Measurements from ENCODE around the gene MTMR12. TPM values are rescaled to one million over a fixed set of nuclear protein-coding genes. Genes with fewer than 3 reads are reported as not detected.

Gene MTMR12
- total and polyA plus RNA-seq, 2 donors (not counting 1 experiment from before 2014, with no cell fraction given) = 9.6 to 29.2 TPM

GRCh38 chr5:32201122-32201753, 111.5 kb downstream of the MTMR12 start:
- Histone ChIP-seq H3K4me2 (replicated peaks; ENCODE audit: low read depth, low read length, poor library complexity, severe bottlenecking) (no peak overlapping the region), H3K4me1 (ENCODE audit: control insufficient read depth in 2 of 2, insufficient read depth in 2 of 2, low read length in 2 of 2) (no peaks in the 10 kb centered on the region), H3K4me3 (ENCODE audit: control extremely low read depth in 1 of 5, extremely low read depth in 1 of 5, insufficient read depth in 1 of 5, low read depth in 2 of 5, low read length in 4 of 5) (no peak overlapping the region), H3K36me3 (replicated peaks in 1 of 2; ENCODE audit: control extremely low read depth in 1 of 2, control insufficient read depth in 1 of 2, extremely low read depth in 1 of 2, insufficient read depth in 2 of 2, low read length in 1 of 2) (no peaks in the 10 kb centered on the region), H3K9me3 (ENCODE audit: control extremely low read depth in 1 of 3, control insufficient read depth in 2 of 3, insufficient read depth in 1 of 3, low read length in 2 of 3) (no peaks in the 10 kb centered on the region), H3K9ac (ENCODE audit: low read length) (no peak overlapping the region), H4K20me1 (ENCODE audit: control insufficient read depth, insufficient read depth, low read length, poor library complexity, severe bottlenecking) (no peaks in the 10 kb centered on the region), H3K79me2 (ENCODE audit: control insufficient read depth, insufficient read depth, low read length) (no peaks in the 10 kb centered on the region), H3K27ac (ENCODE audit: low read length in 2 of 2) (no peak overlapping the region), H3K27me3 (replicated peaks in 1 of 4; ENCODE audit: control extremely low read depth in 1 of 4, control insufficient read depth in 3 of 4, insufficient read depth in 4 of 4, low read length in 3 of 4) (no peaks in the 10 kb centered on the region), H2AFZ (ENCODE audit: insufficient read depth, low read depth, low read length, poor library complexity, severe bottlenecking) (no peak overlapping the region)
- ATAC-seq (ENCODE audit: low read depth) = no peak
- ChIA-PET POLR2A (no interaction called here), CTCF (no interaction called here)
- intact Hi-C loops (cut with micrococcal nuclease) = no loop called here
- DNase-seq = no peak
- Mint-ChIP-seq H3K4me3 (no peak overlapping the region), H3K9me3 (ENCODE audit: insufficient read depth) (no peaks in the 10 kb centered on the region), H3K27me3 (no peaks in the 10 kb centered on the region), H3K4me1 (no peaks in the 10 kb centered on the region), H3K27ac (no peak overlapping the region)
- no CpG with 5 or more reads among the region's 3 CpGs for WGBS (ENCODE audit: insufficient coverage)
- TF ChIP-seq, protein P1, sequence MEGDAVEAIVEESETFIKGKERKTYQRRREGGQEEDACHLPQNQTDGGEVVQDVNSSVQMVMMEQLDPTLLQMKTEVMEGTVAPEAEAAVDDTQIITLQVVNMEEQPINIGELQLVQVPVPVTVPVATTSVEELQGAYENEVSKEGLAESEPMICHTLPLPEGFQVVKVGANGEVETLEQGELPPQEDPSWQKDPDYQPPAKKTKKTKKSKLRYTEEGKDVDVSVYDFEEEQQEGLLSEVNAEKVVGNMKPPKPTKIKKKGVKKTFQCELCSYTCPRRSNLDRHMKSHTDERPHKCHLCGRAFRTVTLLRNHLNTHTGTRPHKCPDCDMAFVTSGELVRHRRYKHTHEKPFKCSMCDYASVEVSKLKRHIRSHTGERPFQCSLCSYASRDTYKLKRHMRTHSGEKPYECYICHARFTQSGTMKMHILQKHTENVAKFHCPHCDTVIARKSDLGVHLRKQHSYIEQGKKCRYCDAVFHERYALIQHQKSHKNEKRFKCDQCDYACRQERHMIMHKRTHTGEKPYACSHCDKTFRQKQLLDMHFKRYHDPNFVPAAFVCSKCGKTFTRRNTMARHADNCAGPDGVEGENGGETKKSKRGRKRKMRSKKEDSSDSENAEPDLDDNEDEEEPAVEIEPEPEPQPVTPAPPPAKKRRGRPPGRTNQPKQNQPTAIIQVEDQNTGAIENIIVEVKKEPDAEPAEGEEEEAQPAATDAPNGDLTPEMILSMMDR (IDR thresholded peaks at IDR 0.05) = no peak
- no peak for TF ChIP-seq EZH2 (IDR thresholded peaks at IDR 0.05; ENCODE audit: borderline replicate concordance, insufficient read depth, low read depth, low read length, poor library complexity, severe bottlenecking)

DNA sequence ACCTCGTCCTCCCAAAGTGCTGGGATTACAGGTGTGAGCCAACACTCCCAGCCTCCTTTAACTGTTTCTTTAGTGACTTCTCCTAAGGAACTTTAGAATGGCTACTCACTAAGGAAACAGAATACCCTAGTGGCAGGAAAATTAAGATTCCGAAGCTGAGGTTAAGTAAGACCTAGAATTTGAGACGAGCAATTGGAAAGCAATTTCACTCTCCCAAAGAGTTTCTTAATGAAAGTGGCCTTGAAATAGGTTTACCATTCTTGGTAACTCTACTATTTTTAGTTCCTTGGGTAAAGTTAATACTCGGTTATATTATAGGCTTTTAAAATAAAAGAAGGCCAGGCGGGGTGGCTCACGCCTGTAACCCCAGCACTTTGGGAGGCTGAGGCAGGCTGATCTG, 115.7 kb downstream of the MTMR12 start:
- Mint-ChIP-seq H3K9me3 (ENCODE audit: insufficient read depth) (no peaks in the 10 kb centered on the region), H3K4me3 (no peak overlapping the region), H3K27ac (no peak overlapping the region), H3K4me1 (peaks cover 7% of the 10 kb centered on the region), H3K27me3 (no peaks in the 10 kb centered on the region)
- CTCF ChIA-PET = no interaction called here
- Histone ChIP-seq H4K20me1 (ENCODE audit: control insufficient read depth, insufficient read depth, low read length, poor library complexity, severe bottlenecking) (no peaks in the 10 kb centered on the region), H3K9me3 (ENCODE audit: control extremely low read depth in 1 of 3, control insufficient read depth in 2 of 3, insufficient read depth in 1 of 3, low read length in 2 of 3) (no peaks in the 10 kb centered on the region), H3K27ac (ENCODE audit: low read length in 2 of 2) (no peak overlapping the region), H3K4me2 (replicated peaks; ENCODE audit: low read depth, low read length, poor library complexity, severe bottlenecking) (no peak overlapping the region), H2AFZ (ENCODE audit: insufficient read depth, low read depth, low read length, poor library complexity, severe bottlenecking) (no peak overlapping the region), H3K4me1 (ENCODE audit: control insufficient read depth in 2 of 2, insufficient read depth in 2 of 2, low read length in 2 of 2) (peaks cover 9 to 10% of the 10 kb centered on the region in 2 donors), H3K4me3 (ENCODE audit: control extremely low read depth in 1 of 5, extremely low read depth in 1 of 5, insufficient read depth in 1 of 5, low read depth in 2 of 5, low read length in 4 of 5) (no peak overlapping the region), H3K79me2 (ENCODE audit: control insufficient read depth, insufficient read depth, low read length) (no peaks in the 10 kb centered on the region), H3K27me3 (replicated peaks in 1 of 4; ENCODE audit: control extremely low read depth in 1 of 4, control insufficient read depth in 3 of 4, insufficient read depth in 4 of 4, low read length in 3 of 4) (no peaks in the 10 kb centered on the region), H3K36me3 (replicated peaks in 1 of 2; ENCODE audit: control extremely low read depth in 1 of 2, control insufficient read depth in 1 of 2, extremely low read depth in 1 of 2, insufficient read depth in 2 of 2, low read length in 1 of 2) (no peaks in the 10 kb centered on the region), H3K9ac (ENCODE audit: low read length) (no peak overlapping the region)
- POLR2A ChIA-PET = no interaction called here
- DNase-seq (no peak), ATAC-seq (ENCODE audit: low read depth) (no peak)
- intact Hi-C loops (cut with micrococcal nuclease) = no loop called here
- 95% methylated on average over 4 of the region's 6 CpGs for WGBS (ENCODE audit: insufficient coverage)
- TF ChIP-seq EZH2 (IDR thresholded peaks at IDR 0.05; ENCODE audit: borderline replicate concordance, insufficient read depth, low read depth, low read length, poor library complexity, severe bottlenecking) = no peak
- TF ChIP-seq, protein P1 (IDR thresholded peaks at IDR 0.05) = no peak
